ENCODE measurements around the gene BPIFB2.

- TF ChIP-seq RXRA (IDR thresholded peaks at IDR 0.05) (no peak), CTCF (IDR thresholded peaks at IDR 0.05; ENCODE audit: low read depth, low read length, missing input control) (no peak), EGR1 (IDR thresholded peaks at IDR 0.05; ENCODE audit: low read depth in 2 of 2) (no peak), ZBTB33 (IDR thresholded peaks at IDR 0.05) (no peak), TAF1 (conservative IDR thresholded peaks at IDR 0.05) (no peak), JUND (IDR thresholded peaks at IDR 0.05) (no peak), REST (IDR thresholded peaks at IDR 0.05) (no peak)
Measured at GRCh38 chr20:33030076-33030475, 22.6 kb downstream of the BPIFB2 start.

Data from liver (tissue), 3 donors.